Hematopoietic multipotent progenitor cell (in vitro differentiated cells): Measurements from ENCODE around the gene SPAG17. TPM values are rescaled to one million over a fixed set of nuclear protein-coding genes. Genes with fewer than 3 reads are reported as not detected.

Experiments
- DNase-seq, 3 donors: peaks; one replicate each; pipeline ENCODE4 v3.0.0-alpha.2; 2011 to 2015; ENCODE audit warnings: low read depth in 2 of 3, low spot score in 2 of 3
- total RNA-seq: library from RNA; depleted of rRNA; stranded (reverse); fragments of >200 nt; gene quantifications from one replicate; pipeline ENCODE4 v1.2.3, GENCODE V29; 2012

SPAG17 gene
- total RNA-seq, 1 donor: 0.81 TPM

GRCh38 chr1:117919376-117919775 lies 265.7 kb downstream of the SPAG17 start:
- DNase-seq: no peak

- no peak for DNase-seq
Measured at GRCh38 chr1:117911051-117911450, 274.0 kb downstream of the SPAG17 start.

- DNase-seq: no peak
Measured at GRCh38 chr1:117905019-117905418, 280.0 kb downstream of the SPAG17 start.

GRCh38 chr1:117904485-117904884 lies 280.5 kb downstream of the SPAG17 start:
- DNase-seq: no peak
